ENCODE results near the gene MRGPRF. TPM values are rescaled to one million over a fixed set of nuclear protein-coding genes. Genes with fewer than 3 reads are reported as not detected.

Gene MRGPRF
- total RNA-seq, 1 experiment from 2014 or later: not detected

DNA sequence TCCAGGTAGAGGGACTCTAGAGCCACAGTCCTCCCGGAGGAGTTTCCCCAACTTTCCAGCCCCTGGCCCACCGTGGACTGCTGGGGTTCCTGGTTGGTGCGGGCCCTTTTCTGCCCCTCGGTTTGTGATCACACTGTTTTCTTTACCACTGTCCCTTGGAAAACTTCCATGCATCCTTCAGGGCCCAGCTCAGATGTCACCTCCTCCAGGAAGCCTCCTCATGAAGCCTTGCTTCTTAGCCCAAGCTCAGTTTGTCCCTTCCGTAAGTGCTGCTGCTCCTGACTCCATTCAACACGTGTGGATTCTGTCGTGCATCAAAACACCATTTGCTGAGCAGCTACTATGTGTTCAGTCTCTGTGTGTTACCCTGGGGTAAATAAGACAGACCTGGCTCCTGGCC lies 19.8 kb upstream of the MRGPRF start:
- no peaks in the 10 kb centered on the region for H4K20me1 ChIP-seq (ENCODE audit: low read length)
- H3K79me2 ChIP-seq (ENCODE audit: low read length): no peaks in the 10 kb centered on the region
- H3K9me2 ChIP-seq (replicated peaks; ENCODE audit: low read length): no peaks in the 10 kb centered on the region
- no peak overlapping the region for H3K27ac ChIP-seq (ENCODE audit: low read length)
- H3K27me3 ChIP-seq (ENCODE audit: low read length): no peaks in the 10 kb centered on the region
- H2AFZ ChIP-seq (ENCODE audit: low read length): no peak overlapping the region
- no peaks in the 10 kb centered on the region for H3K36me3 ChIP-seq (ENCODE audit: low read depth, low read length)
- H3K9me3 ChIP-seq (ENCODE audit: low read length): no peaks in the 10 kb centered on the region
- H3K4me1 ChIP-seq (ENCODE audit: insufficient read depth, low read length): no peaks in the 10 kb centered on the region
- no peaks in the 10 kb centered on the region for H3F3A ChIP-seq (ENCODE audit: low read length, unreplicated experiment)
- ChIA-PET CTCF (no interaction called here), POLR2A (ENCODE audit: unreplicated experiment) (no interaction called here)
- no peak overlapping the region for H3K4me3 ChIP-seq (ENCODE audit: low read length)
- no peak for ATAC-seq
- no peak overlapping the region for H3K4me2 ChIP-seq (ENCODE audit: low read length)
- no peak overlapping the region for H3K9ac ChIP-seq (ENCODE audit: low read length)
- TF ChIP-seq EZH2phosphoT487 (IDR thresholded peaks at IDR 0.05; ENCODE audit: borderline replicate concordance, low read length) (no peak), EZH2 (IDR thresholded peaks at IDR 0.05; ENCODE audit: low read length, unreplicated experiment) (no peak)
- TF ChIP-seq, protein P1, sequence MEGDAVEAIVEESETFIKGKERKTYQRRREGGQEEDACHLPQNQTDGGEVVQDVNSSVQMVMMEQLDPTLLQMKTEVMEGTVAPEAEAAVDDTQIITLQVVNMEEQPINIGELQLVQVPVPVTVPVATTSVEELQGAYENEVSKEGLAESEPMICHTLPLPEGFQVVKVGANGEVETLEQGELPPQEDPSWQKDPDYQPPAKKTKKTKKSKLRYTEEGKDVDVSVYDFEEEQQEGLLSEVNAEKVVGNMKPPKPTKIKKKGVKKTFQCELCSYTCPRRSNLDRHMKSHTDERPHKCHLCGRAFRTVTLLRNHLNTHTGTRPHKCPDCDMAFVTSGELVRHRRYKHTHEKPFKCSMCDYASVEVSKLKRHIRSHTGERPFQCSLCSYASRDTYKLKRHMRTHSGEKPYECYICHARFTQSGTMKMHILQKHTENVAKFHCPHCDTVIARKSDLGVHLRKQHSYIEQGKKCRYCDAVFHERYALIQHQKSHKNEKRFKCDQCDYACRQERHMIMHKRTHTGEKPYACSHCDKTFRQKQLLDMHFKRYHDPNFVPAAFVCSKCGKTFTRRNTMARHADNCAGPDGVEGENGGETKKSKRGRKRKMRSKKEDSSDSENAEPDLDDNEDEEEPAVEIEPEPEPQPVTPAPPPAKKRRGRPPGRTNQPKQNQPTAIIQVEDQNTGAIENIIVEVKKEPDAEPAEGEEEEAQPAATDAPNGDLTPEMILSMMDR (conservative IDR thresholded peaks at IDR 0.05; ENCODE audit: low read depth, low read length): no peak
- intact Hi-C loops (cut with micrococcal nuclease): no loop called here
- BruUV-seq (replicated peaks): no TSS peak
- DNase-seq: no peak

DNA sequence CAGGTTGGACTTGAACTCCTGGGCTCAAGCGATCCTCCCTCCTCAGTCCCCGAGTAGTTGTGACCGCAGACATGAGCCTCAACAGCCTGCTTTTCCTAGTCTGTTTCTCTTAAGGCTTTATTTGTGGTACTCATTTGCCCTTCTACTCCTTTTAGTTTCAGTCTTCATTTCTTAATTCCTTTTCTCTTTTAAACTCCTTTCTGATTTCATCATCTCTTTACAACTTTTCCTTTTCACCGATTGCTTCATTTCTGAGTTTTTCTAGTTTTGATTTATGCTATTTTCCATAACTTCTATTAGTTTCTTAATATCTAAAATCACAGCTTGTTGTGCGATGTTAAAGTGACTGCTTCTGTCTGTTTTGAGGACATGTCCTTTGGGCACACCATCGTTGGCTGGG lies 17.3 kb upstream of the MRGPRF start:
- Histone ChIP-seq H3K36me3 (ENCODE audit: low read depth, low read length) (no peaks in the 10 kb centered on the region), H3K27me3 (ENCODE audit: low read length) (no peaks in the 10 kb centered on the region), H3K9me3 (ENCODE audit: low read length) (no peaks in the 10 kb centered on the region), H4K20me1 (ENCODE audit: low read length) (no peaks in the 10 kb centered on the region), H2AFZ (ENCODE audit: low read length) (0 out of 2 replicates have a peak overlapping the region, but pooled peaks have one; percentile 20), H3K27ac (ENCODE audit: low read length) (no peak overlapping the region), H3K9me2 (replicated peaks; ENCODE audit: low read length) (no peaks in the 10 kb centered on the region), H3K4me3 (ENCODE audit: low read length) (no peak overlapping the region), H3K79me2 (ENCODE audit: low read length) (no peaks in the 10 kb centered on the region), H3K4me2 (ENCODE audit: low read length) (no peak overlapping the region), H3K4me1 (ENCODE audit: insufficient read depth, low read length) (no peaks in the 10 kb centered on the region), H3K9ac (ENCODE audit: low read length) (no peak overlapping the region), H3F3A (ENCODE audit: low read length, unreplicated experiment) (no peaks in the 10 kb centered on the region)
- TF ChIP-seq, protein P1 (conservative IDR thresholded peaks at IDR 0.05; ENCODE audit: low read depth, low read length): no peak
- no peak for TF ChIP-seq EZH2phosphoT487 (IDR thresholded peaks at IDR 0.05; ENCODE audit: borderline replicate concordance, low read length)
- no peak for TF ChIP-seq EZH2 (IDR thresholded peaks at IDR 0.05; ENCODE audit: low read length, unreplicated experiment)
- ChIA-PET CTCF (interaction anchor here (0.7 kb wide), 1 partner anchor 59 kb away, joined by 3 read pairs; no protein-coding TSS in a partner anchor), POLR2A (ENCODE audit: unreplicated experiment) (no interaction called here)
- intact Hi-C loops (cut with micrococcal nuclease): no loop called here
- BruUV-seq (replicated peaks): no TSS peak
- ATAC-seq: no peak
- DNase-seq: no peak

DNA sequence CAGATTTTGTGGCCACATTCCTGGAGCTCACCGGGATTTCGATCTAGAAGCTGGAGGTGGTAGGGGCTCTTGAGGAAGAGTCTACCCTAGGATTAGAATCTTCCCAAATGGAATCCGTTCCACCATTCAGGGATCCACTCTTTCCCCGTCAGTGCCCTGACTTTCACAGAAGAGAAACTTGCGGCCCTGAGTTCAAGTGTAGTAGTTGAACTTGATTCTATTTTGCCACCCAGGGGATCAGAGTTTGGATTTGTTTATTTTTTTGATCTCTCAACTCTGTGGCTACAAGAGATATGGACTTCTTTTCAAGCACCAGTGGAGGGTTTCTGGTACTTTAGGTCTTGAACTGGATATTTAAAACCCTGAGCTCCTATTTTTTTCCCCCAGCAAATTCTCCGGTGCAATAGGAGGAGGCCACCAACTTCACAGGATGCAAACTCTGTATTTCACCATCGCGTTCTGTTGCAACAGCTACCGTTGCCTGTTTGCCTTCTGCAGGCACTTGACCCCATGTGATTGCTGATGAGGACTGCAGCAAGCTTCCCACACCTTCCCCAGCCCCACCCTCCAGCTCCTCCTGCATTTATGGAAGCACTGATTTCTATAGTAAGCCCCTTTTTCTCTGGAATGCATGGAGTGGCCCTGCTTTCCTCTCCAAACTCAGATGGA lies 14.8 kb upstream of the MRGPRF start:
- Histone ChIP-seq H3K9ac (ENCODE audit: low read length) (no peak overlapping the region), H3K4me1 (ENCODE audit: insufficient read depth, low read length) (no peaks in the 10 kb centered on the region), H3K9me2 (replicated peaks; ENCODE audit: low read length) (no peaks in the 10 kb centered on the region), H3K4me3 (ENCODE audit: low read length) (no peak overlapping the region), H3K79me2 (ENCODE audit: low read length) (no peaks in the 10 kb centered on the region), H2AFZ (ENCODE audit: low read length) (no peak overlapping the region), H3K36me3 (ENCODE audit: low read depth, low read length) (no peaks in the 10 kb centered on the region), H3F3A (ENCODE audit: low read length, unreplicated experiment) (no peaks in the 10 kb centered on the region), H4K20me1 (ENCODE audit: low read length) (no peaks in the 10 kb centered on the region), H3K27ac (ENCODE audit: low read length) (no peak overlapping the region), H3K27me3 (ENCODE audit: low read length) (no peaks in the 10 kb centered on the region), H3K4me2 (ENCODE audit: low read length) (no peak overlapping the region), H3K9me3 (ENCODE audit: low read length) (no peaks in the 10 kb centered on the region)
- ChIA-PET POLR2A (ENCODE audit: unreplicated experiment) (no interaction called here), CTCF (no interaction called here)
- BruUV-seq (replicated peaks): no TSS peak
- DNase-seq: no peak
- TF ChIP-seq EZH2phosphoT487 (IDR thresholded peaks at IDR 0.05; ENCODE audit: borderline replicate concordance, low read length) (no peak), EZH2 (IDR thresholded peaks at IDR 0.05; ENCODE audit: low read length, unreplicated experiment) (no peak)
- TF ChIP-seq, protein P1 (conservative IDR thresholded peaks at IDR 0.05; ENCODE audit: low read depth, low read length): no peak
- ATAC-seq: no peak
- intact Hi-C loops (cut with micrococcal nuclease): no loop called here
